GM18502 (cell line): Measurements from ENCODE around the gene KLRC4.
"Not testable (repeated sequence)": the region's sequence is repeated elsewhere in the genome, so short reads cannot be mapped to it uniquely, and the experiment has no call there.

Source experiments
- ATAC-seq: cut with Tn5 transposase; IDR thresholded peaks from one replicate; pipeline ENCODE4 v1.9.1; 2021; ENCODE audit warnings: mild to moderate bottlenecking; ENCODE audit not compliant: unreplicated experiment, poor library complexity

The KLRC4 gene

DNA sequence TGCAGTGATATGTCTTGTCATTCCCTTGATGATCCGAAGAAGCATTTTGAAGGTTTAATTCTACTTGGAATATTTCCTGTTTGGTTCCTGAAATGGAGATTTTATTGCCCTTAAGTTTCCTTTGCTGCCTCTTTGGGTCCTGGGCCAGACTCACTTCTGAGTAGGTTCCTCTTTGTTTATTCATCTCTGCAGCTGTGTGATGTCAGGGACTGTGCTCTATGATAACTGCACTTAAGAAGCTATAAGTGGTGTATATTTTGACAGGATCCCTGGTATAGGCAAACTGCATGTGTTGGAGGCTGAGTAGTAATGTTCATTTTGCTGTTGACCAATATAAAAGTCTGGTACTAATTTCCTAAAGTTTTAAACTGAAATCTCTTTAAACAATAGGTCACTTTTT lies at the start of gene KLRC4:
Gene KLRC4, minus strand, starts transcription at position 366 of the 400 bp plus-strand sequence. Its CDS starts 182 bp downstream, at position 184.
- ATAC-seq, result no peak

DNA sequence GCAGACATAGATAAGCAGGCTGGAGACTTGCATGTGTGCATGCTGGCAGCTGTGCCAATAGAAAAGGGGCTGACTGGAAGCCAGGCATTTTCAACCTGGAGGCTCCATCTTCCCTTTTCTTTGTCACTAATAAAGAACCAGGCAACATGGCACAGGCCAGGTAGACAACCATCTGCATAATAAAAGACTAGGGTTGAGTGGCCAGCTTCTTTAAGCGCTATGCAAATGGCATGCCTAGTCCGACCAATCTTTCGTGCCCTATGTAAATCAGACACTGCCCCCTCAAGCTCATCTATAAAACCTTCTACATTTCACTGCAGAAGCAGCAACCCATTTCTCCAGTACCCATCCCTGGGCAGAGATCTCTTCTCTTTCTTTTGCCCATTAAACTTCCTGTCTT lies 48.2 kb upstream of the KLRC4 start:
- no peak for ATAC-seq

DNA sequence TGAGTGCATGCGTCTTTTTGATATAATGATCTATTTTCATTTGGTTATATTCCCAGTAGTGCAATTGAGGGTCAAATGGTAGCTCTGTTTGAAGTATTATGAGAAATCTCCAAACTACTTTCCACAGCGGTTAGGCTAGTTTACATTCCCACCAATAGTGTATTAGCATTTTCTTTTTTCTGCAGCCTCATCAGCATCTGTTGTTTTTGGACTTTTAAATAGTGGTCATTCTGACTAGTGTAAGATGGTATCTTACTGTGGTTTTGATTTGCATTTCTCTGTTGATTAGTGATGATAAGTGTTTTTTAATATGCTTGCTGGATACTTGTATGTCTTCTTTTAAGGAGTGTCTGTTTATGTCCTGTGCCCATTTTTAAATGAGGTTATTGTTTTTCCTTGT lies 47.3 kb upstream of the KLRC4 start:
- no peak for ATAC-seq

DNA sequence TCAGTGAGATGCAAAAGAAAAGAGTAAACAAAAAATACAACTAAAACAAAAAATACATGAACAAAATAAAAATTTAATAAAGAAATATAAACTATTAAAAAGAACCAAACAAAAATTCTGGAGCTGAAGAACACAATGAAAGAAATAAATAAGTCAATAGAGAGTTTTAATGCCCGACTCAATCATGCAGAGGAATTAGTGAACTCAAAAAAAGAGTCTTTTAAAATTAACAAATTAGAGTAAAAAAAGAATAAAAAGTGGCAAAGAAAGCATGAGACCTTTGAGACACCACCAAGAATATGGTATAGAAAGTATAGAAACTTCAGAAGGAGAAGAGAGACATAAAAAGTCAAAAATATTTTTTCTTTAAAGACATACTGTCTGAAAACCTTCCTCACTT lies 46.2 kb upstream of the KLRC4 start:
- no peak for ATAC-seq

- no peak for ATAC-seq
These were observed 45.0 kb upstream of the KLRC4 start for GRCh38 chr12:10454531-10454930.

- no peak for ATAC-seq
These were observed 43.6 kb upstream of the KLRC4 start, which contains the start of gene KLRC1 for GRCh38 chr12:10453156-10453555. KLRC1 (minus strand) TSS chr12:10453377; CDS start chr12:10451156, 2,221 bp downstream.

GRCh38 chr12:10448236-10448635 lies 38.7 kb upstream of the KLRC4 start:
- ATAC-seq, result no peak

DNA sequence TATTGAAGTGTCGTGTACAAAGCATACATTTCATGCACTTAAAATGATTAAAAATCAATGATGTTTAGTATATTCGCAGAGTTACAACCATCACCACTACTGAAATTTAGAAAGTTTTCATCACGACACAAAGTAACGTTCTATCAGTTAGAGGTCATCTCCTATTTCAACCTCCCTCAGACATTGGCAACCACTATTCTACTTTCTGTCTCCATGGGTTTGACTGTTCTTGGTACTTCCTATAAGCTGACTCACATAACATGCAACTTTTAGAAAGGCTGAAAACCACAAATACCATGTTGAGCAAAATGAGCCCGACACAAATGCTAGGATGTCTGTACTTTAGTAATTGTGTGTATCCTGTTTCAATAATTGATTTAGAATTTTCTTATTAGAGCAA lies 36.5 kb upstream of the KLRC4 start:
- not testable (repeated sequence) for ATAC-seq

- ATAC-seq, result not testable (repeated sequence)
These were observed 31.6 kb upstream of the KLRC4 start for GRCh38 chr12:10441144-10441543.

- ATAC-seq, result not testable (repeated sequence)
These were observed 30.2 kb upstream of the KLRC4 start for GRCh38 chr12:10439608-10440274.

GRCh38 chr12:10437601-10438000 lies 28.0 kb upstream of the KLRC4 start:
- not testable (repeated sequence) for ATAC-seq

GRCh38 chr12:10435816-10436215 lies 26.3 kb upstream of the KLRC4 start, which contains the start of gene KLRC2:
KLRC2 (minus strand) TSS chr12:10436010; CDS start chr12:10435986, 24 bp downstream.
- ATAC-seq, result not testable (repeated sequence)

- ATAC-seq, result not testable (repeated sequence)
These were observed 21.1 kb upstream of the KLRC4 start for GRCh38 chr12:10430623-10431022.

DNA sequence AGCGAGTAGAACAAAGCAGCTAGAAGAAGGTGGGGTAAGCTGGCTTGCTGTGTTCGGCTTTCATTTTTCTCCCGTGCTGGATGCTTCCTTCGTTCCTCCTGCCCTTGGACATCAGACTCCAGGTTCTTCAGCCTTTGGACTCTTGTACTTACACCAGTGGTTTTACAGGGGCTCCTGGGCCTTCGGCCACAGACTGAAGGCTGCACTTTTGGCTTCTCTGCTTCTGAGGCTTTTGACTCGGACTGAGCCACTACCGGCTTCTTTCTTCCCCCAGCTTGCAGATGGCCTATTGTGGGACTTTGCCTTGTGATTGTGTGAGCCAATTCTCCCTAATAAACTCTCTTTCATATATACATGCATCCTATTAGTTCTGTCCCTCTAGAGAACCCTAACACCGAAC lies 16.4 kb upstream of the KLRC4 start:
- ATAC-seq, result not testable (repeated sequence)

DNA sequence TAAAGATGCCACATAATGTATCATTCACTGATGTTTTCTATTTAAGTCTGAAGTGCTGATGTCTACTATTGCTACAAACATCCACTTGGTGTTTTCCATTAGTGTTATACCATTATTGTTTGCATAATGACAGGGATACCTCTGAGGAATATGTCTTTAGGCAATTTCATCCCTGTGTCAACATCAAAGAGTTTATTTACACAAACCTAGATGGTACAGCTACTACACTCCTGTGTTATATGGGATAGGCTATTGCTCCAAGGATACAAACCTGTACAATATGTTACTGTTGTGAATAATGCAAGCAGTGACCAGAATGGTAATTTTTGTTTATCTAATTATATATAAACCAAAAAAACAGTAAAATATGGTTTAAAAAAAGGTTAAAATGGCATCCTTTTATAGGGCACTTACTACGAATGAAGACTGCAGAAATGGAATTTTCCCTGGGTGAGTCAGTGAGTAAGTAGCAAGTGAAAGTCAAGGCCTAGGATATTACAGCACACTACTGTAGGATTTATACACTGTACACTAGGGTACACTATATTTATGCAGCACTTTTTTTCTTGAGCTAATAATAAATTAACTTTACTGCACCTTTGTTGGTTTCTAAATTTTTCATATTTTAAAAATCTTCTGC lies 14.8 kb upstream of the KLRC4 start:
- ATAC-seq, result not testable (repeated sequence)

- ATAC-seq, result not testable (repeated sequence)
These were observed 12.6 kb upstream of the KLRC4 start for GRCh38 chr12:10422159-10422558.

DNA sequence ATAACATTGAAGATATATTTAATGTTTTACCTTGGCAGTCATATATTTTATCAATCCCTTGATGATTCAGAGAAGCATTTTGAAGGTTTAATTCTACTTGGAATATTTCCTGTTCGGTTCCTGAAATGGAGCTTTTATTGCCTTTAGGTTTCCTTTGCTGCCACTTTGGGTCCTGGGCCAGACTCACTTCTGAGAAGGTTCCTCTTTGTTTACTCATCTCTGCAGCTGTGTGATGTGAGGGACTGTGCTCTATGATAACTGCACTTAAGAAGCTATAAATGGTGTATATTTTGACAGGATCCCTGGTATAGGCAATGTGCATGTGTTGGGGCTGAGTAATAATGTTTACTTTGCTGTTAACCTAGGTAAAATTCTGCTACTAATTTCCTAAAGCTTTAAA lies 10.8 kb upstream of the KLRC4 start, which contains the start of gene KLRC3:
Gene KLRC3, minus strand, starts transcription at position 262 of the 400 bp plus-strand sequence. Its CDS starts 45 bp downstream, at position 217.
- ATAC-seq, result not testable (repeated sequence)

DNA sequence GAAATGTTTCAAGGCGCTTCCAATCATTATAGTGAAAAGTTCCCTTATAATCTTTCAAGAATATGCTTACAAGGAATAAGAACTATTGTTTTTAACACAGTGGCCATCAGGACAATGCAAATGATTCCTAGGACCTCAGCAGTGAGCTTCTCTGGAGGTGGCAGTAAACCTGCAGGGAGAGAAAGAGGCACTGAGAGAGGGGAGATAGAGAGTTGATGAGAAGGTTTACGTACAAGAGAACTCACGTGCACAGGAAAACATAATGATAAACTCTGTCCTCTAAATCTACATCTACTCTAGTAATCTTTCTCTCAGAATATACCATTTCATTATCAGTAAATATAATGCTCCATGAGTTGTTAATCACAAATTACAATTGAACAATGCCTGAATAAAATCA lies 715 bp downstream of the KLRC4 start:
- ATAC-seq, result no peak

- no peak for ATAC-seq
These were observed 2.8 kb downstream of the KLRC4 start for GRCh38 chr12:10406725-10407124.

- no peak for ATAC-seq
These were observed 4.3 kb downstream of the KLRC4 start for GRCh38 chr12:10405294-10405693.

GRCh38 chr12:10404798-10405197 lies 4.8 kb downstream of the KLRC4 start:
- no peak for ATAC-seq

- no peak for ATAC-seq
These were observed 8.7 kb downstream of the KLRC4 start for GRCh38 chr12:10400829-10401228.
